HEK293 (cell line): ENCODE measurements around the gene BMP4.

ENCODE experiments used
- CTCF ChIA-PET: fragments of 350-600 bp; formaldehyde crosslinking; extraction: SDS; loops from one replicate; lab custom pipeline; 2021; ENCODE audit warnings: antibody characterized with exemption; lab: Yijun Ruan, JAX
- POLR2A ChIA-PET: fragments of 300-600 bp; formaldehyde crosslinking; extraction: SDS; loops from one replicate; lab custom pipeline; 2020; ENCODE audit warnings: antibody characterized with exemption, inconsistent platforms; lab: Yijun Ruan, JAX
- H3K27ac ChIP-seq: fragments of 200-500 bp; sonication (Bioruptor generic); 2 replicates; pipeline ENCODE4 v1.5.1; 2014; ENCODE audit warnings: low read depth, low read length, control low read depth, inconsistent platforms; ENCODE audit errors: extremely low read depth
- H3K36me3 ChIP-seq, 2 experiments: fragments of 200-500 bp in 1 of 2; sonication (Bioruptor generic) in 1 of 2; 1 replicate in 1 of 2; 2 replicates in 1 of 2; pipeline ENCODE4 v1.5.1; 2014 to 2017; ENCODE audit warnings: inconsistent platforms in 2 of 2, low read length in 2 of 2; ENCODE audit not compliant: control insufficient read depth in 2 of 2, insufficient read depth in 1 of 2
- H3K4me1 ChIP-seq: fragments of 200-500 bp; sonication (Bioruptor generic); 2 replicates; pipeline ENCODE4 v1.5.1; 2014; ENCODE audit warnings: mild to moderate bottlenecking, low read length, inconsistent platforms; ENCODE audit not compliant: control insufficient read depth, insufficient read depth
- H3K4me3 ChIP-seq: 2 replicates; pipeline ENCODE4 v1.5.1; 2011; ENCODE audit warnings: low read depth, mild to moderate bottlenecking, control low read depth, low read length, moderate library complexity
- H3K9me3 ChIP-seq: fragments of 200-500 bp; sonication (Bioruptor generic); 2 replicates; pipeline ENCODE4 v1.5.1; 2014; ENCODE audit warnings: low read depth, low read length, inconsistent platforms; ENCODE audit not compliant: control insufficient read depth, insufficient read depth
- IKZF3 ChIP-seq: fragments of 450-650 bp; IDR thresholded peaks from 2 replicates; pipeline ENCODE4 v1.5.0; 2018; ENCODE audit warnings: missing biosample characterization, mild to moderate bottlenecking, missing genetic modification characterization, moderate library complexity
- SP7 ChIP-seq: fragments of 450-650 bp; formaldehyde crosslinking; IDR thresholded peaks from 2 replicates; pipeline ENCODE4 v1.5.1; 2016; ENCODE audit warnings: missing biosample characterization, missing genetic modification characterization
- TRIM28 ChIP-seq: IDR thresholded peaks from 2 replicates; pipeline ENCODE4 v1.6.1; 2011; ENCODE audit warnings: low read length, control low read depth, borderline replicate concordance
- YY2 ChIP-seq: fragments of 450-650 bp; formaldehyde crosslinking; IDR thresholded peaks from 2 replicates; pipeline ENCODE4 v1.5.1; 2016; ENCODE audit warnings: missing biosample characterization, missing genetic modification characterization
- ZBTB11 ChIP-seq: fragments of 450-650 bp; formaldehyde crosslinking; conservative IDR thresholded peaks from 2 replicates; pipeline ENCODE4 v1.5.1; 2016; ENCODE audit warnings: low read depth, missing biosample characterization, missing genetic modification characterization
- ZBTB8A ChIP-seq: fragments of 450-650 bp; formaldehyde crosslinking; IDR thresholded peaks from 2 replicates; pipeline ENCODE4 v1.5.1; 2016; ENCODE audit warnings: missing biosample characterization, missing genetic modification characterization
- ZFP41 ChIP-seq: fragments of 450-650 bp; formaldehyde crosslinking; IDR thresholded peaks from 2 replicates; pipeline ENCODE4 v1.5.1; 2016; ENCODE audit warnings: missing biosample characterization, missing genetic modification characterization, borderline replicate concordance
- ZIC2 ChIP-seq: fragments of 450-650 bp; formaldehyde crosslinking; IDR thresholded peaks from 2 replicates; pipeline ENCODE4 v1.5.1; 2016; ENCODE audit warnings: missing biosample characterization, missing genetic modification characterization
- ZNF221 ChIP-seq: fragments of 450-650 bp; formaldehyde crosslinking; IDR thresholded peaks from 2 replicates; pipeline ENCODE4 v1.5.1; 2017; ENCODE audit warnings: missing biosample characterization, missing genetic modification characterization, borderline replicate concordance
- ZNF280D ChIP-seq: fragments of 450-650 bp; formaldehyde crosslinking; IDR thresholded peaks from 2 replicates; pipeline ENCODE4 v1.5.1; 2016; ENCODE audit warnings: missing biosample characterization, missing genetic modification characterization
- ZNF311 ChIP-seq: fragments of 450-650 bp; formaldehyde crosslinking; IDR thresholded peaks from 2 replicates; pipeline ENCODE4 v1.5.1; 2017; ENCODE audit warnings: missing biosample characterization, missing genetic modification characterization, borderline replicate concordance
- ZNF473 ChIP-seq: fragments of 450-650 bp; formaldehyde crosslinking; IDR thresholded peaks from 2 replicates; pipeline ENCODE4 v1.5.1; 2017; ENCODE audit warnings: missing biosample characterization, missing genetic modification characterization
- ZNF629 ChIP-seq: fragments of 450-650 bp; formaldehyde crosslinking; IDR thresholded peaks from 2 replicates; pipeline ENCODE4 v1.5.1; 2017; ENCODE audit warnings: missing biosample characterization, missing genetic modification characterization
- ZNF707 ChIP-seq: fragments of 450-650 bp; formaldehyde crosslinking; IDR thresholded peaks from 2 replicates; pipeline ENCODE4 v1.5.1; 2016; ENCODE audit warnings: missing biosample characterization, missing genetic modification characterization
- ZNF776 ChIP-seq: fragments of 450-650 bp; formaldehyde crosslinking; IDR thresholded peaks from 2 replicates; pipeline ENCODE4 v1.5.0; 2017; ENCODE audit warnings: missing biosample characterization, missing genetic modification characterization, borderline replicate concordance
- ZSCAN5A ChIP-seq: fragments of 450-650 bp; formaldehyde crosslinking; IDR thresholded peaks from 2 replicates; pipeline ENCODE4 v1.5.1; 2016; ENCODE audit warnings: missing biosample characterization, missing genetic modification characterization
- TF ChIP-seq, protein P1 (sequence below): fragments of 450-650 bp; formaldehyde crosslinking; IDR thresholded peaks from 2 replicates; pipeline ENCODE4 v1.5.1; 2017; ENCODE audit warnings: missing biosample characterization, missing genetic modification characterization
- TF ChIP-seq, protein P2 (sequence below): fragments of 450-650 bp; formaldehyde crosslinking; IDR thresholded peaks from 2 replicates; pipeline ENCODE4 v1.5.1; 2016; ENCODE audit warnings: missing biosample characterization, missing genetic modification characterization

Gene BMP4

GRCh38 chr14:53978194-53978593, 21.6 kb upstream of the BMP4 start:
- Histone ChIP-seq H3K4me3 (no peak overlapping the region), H3K4me1 (no peaks in the 10 kb centered on the region), H3K27ac (no peak overlapping the region), H3K9me3 (no peaks in the 10 kb centered on the region), H3K36me3 (no peaks in the 10 kb centered on the region)
- no peak for TF ChIP-seq ZNF707 (tag by site-specific recombination)
- TF ChIP-seq, protein P1, sequence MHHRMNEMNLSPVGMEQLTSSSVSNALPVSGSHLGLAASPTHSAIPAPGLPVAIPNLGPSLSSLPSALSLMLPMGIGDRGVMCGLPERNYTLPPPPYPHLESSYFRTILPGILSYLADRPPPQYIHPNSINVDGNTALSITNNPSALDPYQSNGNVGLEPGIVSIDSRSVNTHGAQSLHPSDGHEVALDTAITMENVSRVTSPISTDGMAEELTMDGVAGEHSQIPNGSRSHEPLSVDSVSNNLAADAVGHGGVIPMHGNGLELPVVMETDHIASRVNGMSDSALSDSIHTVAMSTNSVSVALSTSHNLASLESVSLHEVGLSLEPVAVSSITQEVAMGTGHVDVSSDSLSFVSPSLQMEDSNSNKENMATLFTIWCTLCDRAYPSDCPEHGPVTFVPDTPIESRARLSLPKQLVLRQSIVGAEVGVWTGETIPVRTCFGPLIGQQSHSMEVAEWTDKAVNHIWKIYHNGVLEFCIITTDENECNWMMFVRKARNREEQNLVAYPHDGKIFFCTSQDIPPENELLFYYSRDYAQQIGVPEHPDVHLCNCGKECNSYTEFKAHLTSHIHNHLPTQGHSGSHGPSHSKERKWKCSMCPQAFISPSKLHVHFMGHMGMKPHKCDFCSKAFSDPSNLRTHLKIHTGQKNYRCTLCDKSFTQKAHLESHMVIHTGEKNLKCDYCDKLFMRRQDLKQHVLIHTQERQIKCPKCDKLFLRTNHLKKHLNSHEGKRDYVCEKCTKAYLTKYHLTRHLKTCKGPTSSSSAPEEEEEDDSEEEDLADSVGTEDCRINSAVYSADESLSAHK (tag by site-specific recombination): no peak
- TF ChIP-seq, protein P2, sequence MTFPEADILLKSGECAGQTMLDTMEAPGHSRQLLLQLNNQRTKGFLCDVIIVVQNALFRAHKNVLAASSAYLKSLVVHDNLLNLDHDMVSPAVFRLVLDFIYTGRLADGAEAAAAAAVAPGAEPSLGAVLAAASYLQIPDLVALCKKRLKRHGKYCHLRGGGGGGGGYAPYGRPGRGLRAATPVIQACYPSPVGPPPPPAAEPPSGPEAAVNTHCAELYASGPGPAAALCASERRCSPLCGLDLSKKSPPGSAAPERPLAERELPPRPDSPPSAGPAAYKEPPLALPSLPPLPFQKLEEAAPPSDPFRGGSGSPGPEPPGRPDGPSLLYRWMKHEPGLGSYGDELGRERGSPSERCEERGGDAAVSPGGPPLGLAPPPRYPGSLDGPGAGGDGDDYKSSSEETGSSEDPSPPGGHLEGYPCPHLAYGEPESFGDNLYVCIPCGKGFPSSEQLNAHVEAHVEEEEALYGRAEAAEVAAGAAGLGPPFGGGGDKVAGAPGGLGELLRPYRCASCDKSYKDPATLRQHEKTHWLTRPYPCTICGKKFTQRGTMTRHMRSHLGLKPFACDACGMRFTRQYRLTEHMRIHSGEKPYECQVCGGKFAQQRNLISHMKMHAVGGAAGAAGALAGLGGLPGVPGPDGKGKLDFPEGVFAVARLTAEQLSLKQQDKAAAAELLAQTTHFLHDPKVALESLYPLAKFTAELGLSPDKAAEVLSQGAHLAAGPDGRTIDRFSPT (tag by site-specific recombination): no peak
- no peak for TF ChIP-seq SP7 (tag by site-specific recombination)
- TF ChIP-seq ZNF311 (tag by site-specific recombination): no peak
- POLR2A ChIA-PET: no interaction called here
- CTCF ChIA-PET: interaction anchor here (0.7 to 1.7 kb wide), 4 partner anchors 9 to 135 kb away, joined by 3 to 6 read pairs (median 4); no protein-coding TSS in a partner anchor

DNA sequence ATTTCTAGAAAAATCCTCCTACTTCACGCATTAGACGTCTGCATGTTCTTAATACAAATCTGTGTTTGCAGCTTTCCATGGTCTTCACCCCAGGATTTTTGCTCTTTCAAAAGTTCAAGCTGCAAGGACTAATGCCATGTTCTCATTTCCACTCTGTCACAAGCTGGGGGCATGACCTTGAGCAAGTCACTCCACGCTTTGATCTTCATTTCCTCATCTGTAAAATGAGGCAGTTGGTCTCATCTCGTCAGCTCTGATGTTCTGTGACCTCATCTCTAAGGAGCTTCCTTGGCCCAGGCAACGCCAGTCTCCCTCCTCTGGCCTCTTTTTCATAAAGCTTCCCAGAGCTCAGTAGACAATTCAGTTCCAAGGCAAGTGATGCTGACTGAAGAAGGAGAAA, 18.8 kb upstream of the BMP4 start:
- no peaks in the 10 kb centered on the region for H3K4me1 ChIP-seq
- ChIA-PET CTCF (interaction anchor here (0.6 kb wide), 2 partner anchors 299 to 492 kb away, joined by 3 to 4 read pairs; no protein-coding TSS in a partner anchor), POLR2A (interaction anchor here (0.6 kb wide), 1 partner anchor 20 kb away, joined by 4 read pairs; no protein-coding TSS in a partner anchor)
- TF ChIP-seq ZNF221 (tag by site-specific recombination) (no peak), ZSCAN5A (tag by site-specific recombination) (no peak), ZNF280D (tag by site-specific recombination) (no peak), ZNF473 (no peak), IKZF3 (no peak), ZBTB11 (tag by site-specific recombination) (no peak), ZNF629 (tag by site-specific recombination) (no peak), YY2 (tag by site-specific recombination) (no peak), ZFP41 (no peak), ZNF776 (no peak), TRIM28 (no peak), ZBTB8A (tag by site-specific recombination) (no peak), ZIC2 (tag by site-specific recombination) (no peak)
- TF ChIP-seq, all 188 proteins: peak for 0
- Histone ChIP-seq H3K27ac (no peak overlapping the region), H3K36me3 (no peaks in the 10 kb centered on the region), H3K4me3 (no peak overlapping the region), H3K9me3 (no peaks in the 10 kb centered on the region)
